ENCODE results near the gene FICD. TPM values are rescaled to one million over a fixed set of nuclear protein-coding genes. Genes with fewer than 3 reads are reported as not detected.
A peak's percentile ranks its signal among the peaks of the same experiment; 100 is the strongest.

FICD gene
- polyA plus RNA-seq (ENCODE audit: low read depth in 6 of 6): 1 to 10 TPM; 1.6 to 4.9 (median 3.1) TPM

- Mint-ChIP-seq H3K9me3 (no peaks in the 10 kb centered on the region), H3K27ac (peak within 1 kb of the TSS; percentile 92 to 98 (median 96)), H3K27me3 (no peaks in the 10 kb centered on the region), H3K4me1 (peaks cover 30 to 33% (median 30%) of the 10 kb centered on the region in 3 donors), H3K36me3 (peaks cover 0 to 4% of the 10 kb centered on the region in 2 donors), H3K4me3 (peak within 1 kb of the TSS; percentile 90 to 98 (median 96))
- DNase-seq (peak; percentile 98), ATAC-seq (ENCODE audit: low read depth in 2 of 2) (peak; percentile 91 to 92)
Measured at GRCh38 chr12:108514973-108515814, at the start of gene FICD. Gene FICD (plus strand): TSS chr12:108515277. CDS start chr12:108516973, 1,696 bp downstream.

GRCh38 chr12:108465417-108465816, 49.7 kb upstream of the FICD start:
- no peaks in the 10 kb centered on the region for H3K36me3 Mint-ChIP-seq
- no peak for ATAC-seq (ENCODE audit: low read depth in 2 of 2)
- H3K27me3 Mint-ChIP-seq: peaks cover 35 to 56% (median 53%) of the 10 kb centered on the region in 3 donors
- DNase-seq: no peak
- no peak overlapping the region for H3K4me3 Mint-ChIP-seq
- peaks cover 0 to 6% (median 0%) of the 10 kb centered on the region in 7 donors for H3K9me3 Mint-ChIP-seq
- H3K27ac Mint-ChIP-seq: no peak overlapping the region
- H3K4me1 Mint-ChIP-seq: no peaks in the 10 kb centered on the region

GRCh38 chr12:108468196-108468968, 46.7 kb upstream of the FICD start:
- Mint-ChIP-seq H3K4me3 (no peak overlapping the region), H3K27me3 (peaks cover 26 to 54% (median 42%) of the 10 kb centered on the region in 3 donors), H3K36me3 (no peaks in the 10 kb centered on the region), H3K9me3 (peaks cover 0 to 6% (median 0%) of the 10 kb centered on the region in 7 donors), H3K27ac (no peak overlapping the region), H3K4me1 (no peaks in the 10 kb centered on the region)
- ATAC-seq (ENCODE audit: low read depth in 2 of 2) (no peak), DNase-seq (no peak)

GRCh38 chr12:108473400-108474055, 41.5 kb upstream of the FICD start:
- no peak for DNase-seq
- no peaks in the 10 kb centered on the region for H3K36me3 Mint-ChIP-seq
- H3K4me1 Mint-ChIP-seq: no peaks in the 10 kb centered on the region
- no peak overlapping the region for H3K27ac Mint-ChIP-seq
- peaks cover 8 to 31% (median 30%) of the 10 kb centered on the region in 3 donors for H3K27me3 Mint-ChIP-seq
- no peak for ATAC-seq (ENCODE audit: low read depth in 2 of 2)
- H3K9me3 Mint-ChIP-seq: peaks cover 0 to 1% (median 0%) of the 10 kb centered on the region in 7 donors
- no peak overlapping the region for H3K4me3 Mint-ChIP-seq

- Mint-ChIP-seq H3K36me3 (no peaks in the 10 kb centered on the region), H3K27me3 (peaks cover 14 to 36% (median 32%) of the 10 kb centered on the region in 3 donors), H3K4me3 (no peak overlapping the region), H3K27ac (peak overlapping the region in 1 of 6 donors; percentile 47), H3K9me3 (no peaks in the 10 kb centered on the region), H3K4me1 (no peaks in the 10 kb centered on the region)
- ATAC-seq (ENCODE audit: low read depth in 2 of 2) (no peak), DNase-seq (no peak)
Measured at GRCh38 chr12:108475396-108475795, 39.7 kb upstream of the FICD start.

GRCh38 chr12:108477055-108477880, 37.8 kb upstream of the FICD start:
- Mint-ChIP-seq H3K4me1 (no peaks in the 10 kb centered on the region), H3K9me3 (no peaks in the 10 kb centered on the region), H3K36me3 (no peaks in the 10 kb centered on the region), H3K4me3 (no peak overlapping the region), H3K27ac (no peak overlapping the region), H3K27me3 (peaks cover 23 to 54% (median 35%) of the 10 kb centered on the region in 3 donors)
- DNase-seq (no peak), ATAC-seq (ENCODE audit: low read depth in 2 of 2) (no peak)

- ATAC-seq (ENCODE audit: low read depth in 2 of 2) (no peak), DNase-seq (no peak)
- Mint-ChIP-seq H3K4me3 (no peak overlapping the region), H3K4me1 (no peaks in the 10 kb centered on the region), H3K36me3 (no peaks in the 10 kb centered on the region), H3K9me3 (no peaks in the 10 kb centered on the region), H3K27me3 (peaks cover 29 to 60% (median 41%) of the 10 kb centered on the region in 3 donors), H3K27ac (no peak overlapping the region)
Measured at GRCh38 chr12:108477881-108478259, 37.2 kb upstream of the FICD start.

GRCh38 chr12:108478611-108479206, 36.4 kb upstream of the FICD start:
- no peaks in the 10 kb centered on the region for H3K36me3 Mint-ChIP-seq
- no peak overlapping the region for H3K4me3 Mint-ChIP-seq
- H3K4me1 Mint-ChIP-seq: no peaks in the 10 kb centered on the region
- peaks cover 34 to 69% (median 49%) of the 10 kb centered on the region in 3 donors for H3K27me3 Mint-ChIP-seq
- peak overlapping the region in 1 of 6 donors; percentile 42 for H3K27ac Mint-ChIP-seq
- H3K9me3 Mint-ChIP-seq: peaks cover 0 to 2% (median 0%) of the 10 kb centered on the region in 7 donors
- DNase-seq: no peak
- ATAC-seq (ENCODE audit: low read depth in 2 of 2): no peak

- ATAC-seq (ENCODE audit: low read depth in 2 of 2) (no peak), DNase-seq (no peak)
- Mint-ChIP-seq H3K4me3 (no peak overlapping the region), H3K27me3 (peaks cover 35 to 73% (median 45%) of the 10 kb centered on the region in 3 donors), H3K36me3 (no peaks in the 10 kb centered on the region), H3K4me1 (no peaks in the 10 kb centered on the region), H3K27ac (no peak overlapping the region), H3K9me3 (peaks cover 0 to 2% (median 0%) of the 10 kb centered on the region in 7 donors)
Measured at GRCh38 chr12:108479364-108480070, 35.6 kb upstream of the FICD start.

GRCh38 chr12:108482717-108483212, 32.3 kb upstream of the FICD start:
- Mint-ChIP-seq H3K4me1 (no peaks in the 10 kb centered on the region), H3K27me3 (peaks cover 44 to 83% (median 50%) of the 10 kb centered on the region in 3 donors), H3K9me3 (peaks cover 5 to 23% (median 12%) of the 10 kb centered on the region in 7 donors)

GRCh38 chr12:108483213-108484059, 31.6 kb upstream of the FICD start:
- Mint-ChIP-seq H3K27me3 (peaks cover 44 to 80% (median 54%) of the 10 kb centered on the region in 3 donors), H3K4me3 (no peak overlapping the region), H3K4me1 (no peaks in the 10 kb centered on the region), H3K36me3 (peaks cover 0 to 8% of the 10 kb centered on the region in 2 donors), H3K27ac (no peak overlapping the region), H3K9me3 (peaks cover 5 to 25% (median 14%) of the 10 kb centered on the region in 7 donors)
- no peak for ATAC-seq (ENCODE audit: low read depth in 2 of 2)
- DNase-seq: no peak

More at GRCh38 chr12:108482717-108483212, 32.3 kb upstream of the FICD start:
- H3K4me3 Mint-ChIP-seq: no peak overlapping the region
- H3K27ac Mint-ChIP-seq: no peak overlapping the region
- DNase-seq (no peak), ATAC-seq (ENCODE audit: low read depth in 2 of 2) (no peak)
- H3K36me3 Mint-ChIP-seq: peaks cover 0 to 8% of the 10 kb centered on the region in 2 donors
